Vagina (tissue), 2 donors: ENCODE measurements around the gene YARS1.

Experiments
- POLR2A ChIP-seq, 2 donors: fragments of 450-650 bp; IDR thresholded peaks; one replicate each; pipeline ENCODE4 v1.6.1; 2017; ENCODE audit warnings: antibody characterized with exemption in 2 of 2, mild to moderate bottlenecking in 2 of 2, moderate library complexity in 2 of 2
- POLR2AphosphoS5 ChIP-seq, 2 donors: sonication (generic); formaldehyde crosslinking; IDR thresholded peaks; one replicate each; pipeline ENCODE4 v1.9.0; 2017; ENCODE audit warnings: antibody characterized with exemption in 2 of 2, mild to moderate bottlenecking in 2 of 2, low read depth in 1 of 2; ENCODE audit not compliant: insufficient read depth in 1 of 2
- TF ChIP-seq, protein P1 (sequence below), 3 experiments: fragments of 450-650 bp in 2 of 3; fragments of 200-600 bp in 1 of 3; sonication (generic) in 1 of 3; IDR thresholded peaks; one replicate each; pipeline ENCODE4 v1.5.1; 2017 to 2019; ENCODE audit warnings: antibody characterized with exemption in 3 of 3, mild to moderate bottlenecking in 2 of 3, moderate library complexity in 2 of 3

DNA sequence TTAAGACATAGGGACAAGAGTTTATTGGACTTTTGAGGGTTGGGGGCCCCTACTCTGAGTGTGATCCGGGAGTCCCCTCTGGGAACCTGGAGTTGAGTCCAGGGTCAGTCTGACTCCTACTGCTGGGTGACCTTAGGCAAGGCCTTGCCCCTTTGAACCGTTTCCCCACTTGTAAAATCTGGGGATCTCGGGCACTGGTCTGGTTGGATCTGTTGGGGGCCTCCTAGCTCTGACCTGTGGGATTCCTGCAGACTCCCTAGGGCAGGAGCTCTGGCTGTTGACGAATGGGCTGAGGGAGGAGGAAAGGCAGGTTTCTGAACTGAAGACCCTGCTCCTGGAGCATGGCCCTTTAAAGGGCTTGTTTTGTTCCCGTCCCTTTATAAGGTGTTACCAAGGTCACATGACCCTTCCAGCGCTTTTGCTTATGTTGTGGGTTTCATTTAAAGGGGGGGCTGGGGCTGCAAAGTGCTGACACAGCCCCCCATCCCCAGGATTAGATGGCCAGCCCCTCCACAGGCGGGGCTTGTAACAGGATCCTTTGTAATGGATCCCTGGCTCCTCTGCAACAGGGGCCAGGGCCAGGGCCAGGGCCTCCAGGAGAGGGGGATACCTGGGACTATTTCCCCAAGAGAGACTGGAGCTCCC lies 50.7 kb downstream of the YARS1 start:
- TF ChIP-seq POLR2A (IDR thresholded peaks at IDR 0.05): no peak
- TF ChIP-seq, protein P1, sequence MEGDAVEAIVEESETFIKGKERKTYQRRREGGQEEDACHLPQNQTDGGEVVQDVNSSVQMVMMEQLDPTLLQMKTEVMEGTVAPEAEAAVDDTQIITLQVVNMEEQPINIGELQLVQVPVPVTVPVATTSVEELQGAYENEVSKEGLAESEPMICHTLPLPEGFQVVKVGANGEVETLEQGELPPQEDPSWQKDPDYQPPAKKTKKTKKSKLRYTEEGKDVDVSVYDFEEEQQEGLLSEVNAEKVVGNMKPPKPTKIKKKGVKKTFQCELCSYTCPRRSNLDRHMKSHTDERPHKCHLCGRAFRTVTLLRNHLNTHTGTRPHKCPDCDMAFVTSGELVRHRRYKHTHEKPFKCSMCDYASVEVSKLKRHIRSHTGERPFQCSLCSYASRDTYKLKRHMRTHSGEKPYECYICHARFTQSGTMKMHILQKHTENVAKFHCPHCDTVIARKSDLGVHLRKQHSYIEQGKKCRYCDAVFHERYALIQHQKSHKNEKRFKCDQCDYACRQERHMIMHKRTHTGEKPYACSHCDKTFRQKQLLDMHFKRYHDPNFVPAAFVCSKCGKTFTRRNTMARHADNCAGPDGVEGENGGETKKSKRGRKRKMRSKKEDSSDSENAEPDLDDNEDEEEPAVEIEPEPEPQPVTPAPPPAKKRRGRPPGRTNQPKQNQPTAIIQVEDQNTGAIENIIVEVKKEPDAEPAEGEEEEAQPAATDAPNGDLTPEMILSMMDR (IDR thresholded peaks at IDR 0.05): no peak
- no peak for TF ChIP-seq POLR2AphosphoS5 (IDR thresholded peaks at IDR 0.05; ENCODE audit: insufficient read depth in 1 of 2, low read depth in 1 of 2)
